NT2/D1 (cell line): ENCODE results near the gene UNC5C.

Source experiments
- DNase-seq: peaks from one replicate; pipeline ENCODE4 v3.0.0-alpha.2; 2011; ENCODE audit warnings: low read depth, low spot score
- H3K27me3 ChIP-seq: 2 replicates; pipeline ENCODE4 v1.6.0; 2011; ENCODE audit warnings: mild to moderate bottlenecking; ENCODE audit not compliant: insufficient read length, insufficient read depth
- H3K36me3 ChIP-seq: 2 replicates; pipeline ENCODE4 v1.6.1; 2011; ENCODE audit warnings: mild to moderate bottlenecking, low read length, mixed read lengths; ENCODE audit not compliant: insufficient read depth, insufficient read length
- H3K4me1 ChIP-seq: 2 replicates; pipeline ENCODE4 v1.5.1; 2011; ENCODE audit not compliant: insufficient read depth, insufficient read length
- H3K4me3 ChIP-seq: 2 replicates; pipeline ENCODE4 v1.5.1; 2011; ENCODE audit warnings: low read depth; ENCODE audit not compliant: insufficient read length
- H3K9ac ChIP-seq: 2 replicates; pipeline ENCODE4 v1.6.0; 2011; ENCODE audit warnings: low read depth; ENCODE audit not compliant: insufficient read length
- H3K9me3 ChIP-seq: 2 replicates; pipeline ENCODE4 v1.5.1; 2011; ENCODE audit warnings: mild to moderate bottlenecking, low read length; ENCODE audit not compliant: insufficient read depth
- SUZ12 ChIP-seq: IDR thresholded peaks from 2 replicates; pipeline ENCODE4 v1.6.1; 2011; ENCODE audit not compliant: insufficient read length, insufficient read depth; ENCODE audit errors: extremely low read depth
- YY1 ChIP-seq: IDR thresholded peaks from 2 replicates; pipeline ENCODE4 v1.6.1; 2011; ENCODE audit not compliant: insufficient read length, insufficient read depth
- ZNF274 ChIP-seq: IDR thresholded peaks from 2 replicates; pipeline ENCODE4 v1.6.1; 2011; ENCODE audit warnings: mild to moderate bottlenecking, low read depth, low read length

The UNC5C gene

GRCh38 chr4:95545546-95545945 is 3.2 kb downstream of the UNC5C start:
- DNase-seq: no peak
- Histone ChIP-seq H3K4me3 (no peak overlapping the region), H3K27me3 (peaks cover 47% of the 10 kb centered on the region), H3K4me1 (no peaks in the 10 kb centered on the region), H3K9me3 (no peaks in the 10 kb centered on the region), H3K36me3 (no peaks in the 10 kb centered on the region), H3K9ac (no peak overlapping the region)
- TF ChIP-seq YY1 (no peak), ZNF274 (no peak), SUZ12 (no peak)

- no peak overlapping the region for H3K4me3 ChIP-seq
- H3K27me3 ChIP-seq: peaks cover 36% of the 10 kb centered on the region
- no peak overlapping the region for H3K9ac ChIP-seq
- no peaks in the 10 kb centered on the region for H3K9me3 ChIP-seq
- TF ChIP-seq YY1: no peak
- TF ChIP-seq ZNF274: no peak
- TF ChIP-seq SUZ12: no peak
- no peak for DNase-seq
- no peaks in the 10 kb centered on the region for H3K4me1 ChIP-seq
- H3K36me3 ChIP-seq: no peaks in the 10 kb centered on the region
These were observed 4.4 kb downstream of the UNC5C start for GRCh38 chr4:95544113-95545103.

- peaks cover 17% of the 10 kb centered on the region for H3K27me3 ChIP-seq
- DNase-seq: no peak
- TF ChIP-seq SUZ12 (no peak), YY1 (no peak), ZNF274 (no peak)
These were observed 6.7 kb downstream of the UNC5C start for GRCh38 chr4:95541889-95542607.

DNA sequence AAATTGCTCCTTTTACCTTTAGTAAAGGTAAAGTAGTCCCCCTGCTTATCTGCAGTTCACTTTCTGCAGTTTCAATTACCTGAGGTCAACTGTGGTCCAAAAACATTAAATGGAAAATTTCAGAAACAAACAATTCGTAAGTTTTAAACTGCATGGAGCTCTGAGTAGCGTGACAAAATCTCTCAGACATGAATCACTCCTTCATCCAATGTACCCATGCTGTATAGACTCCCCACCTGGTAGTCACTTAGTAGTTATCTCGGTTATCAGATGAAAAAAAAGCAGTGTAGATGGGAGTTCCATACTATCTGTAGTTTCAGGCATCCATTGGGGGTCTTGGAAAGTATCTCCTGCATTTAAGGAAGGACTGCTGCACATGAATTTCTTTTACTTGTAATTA is 7.7 kb downstream of the UNC5C start:
- Histone ChIP-seq H3K4me3 (no peak overlapping the region), H3K27me3 (peaks cover 7% of the 10 kb centered on the region), H3K9ac (no peak overlapping the region), H3K4me1 (no peaks in the 10 kb centered on the region), H3K9me3 (no peaks in the 10 kb centered on the region), H3K36me3 (no peaks in the 10 kb centered on the region)
- TF ChIP-seq YY1 (no peak), SUZ12 (no peak), ZNF274 (no peak)
- no peak for DNase-seq

More at GRCh38 chr4:95541889-95542607, 6.7 kb downstream of the UNC5C start:
- Histone ChIP-seq H3K4me3 (no peak overlapping the region), H3K36me3 (no peaks in the 10 kb centered on the region), H3K4me1 (no peaks in the 10 kb centered on the region), H3K9me3 (no peaks in the 10 kb centered on the region), H3K9ac (no peak overlapping the region)

DNA sequence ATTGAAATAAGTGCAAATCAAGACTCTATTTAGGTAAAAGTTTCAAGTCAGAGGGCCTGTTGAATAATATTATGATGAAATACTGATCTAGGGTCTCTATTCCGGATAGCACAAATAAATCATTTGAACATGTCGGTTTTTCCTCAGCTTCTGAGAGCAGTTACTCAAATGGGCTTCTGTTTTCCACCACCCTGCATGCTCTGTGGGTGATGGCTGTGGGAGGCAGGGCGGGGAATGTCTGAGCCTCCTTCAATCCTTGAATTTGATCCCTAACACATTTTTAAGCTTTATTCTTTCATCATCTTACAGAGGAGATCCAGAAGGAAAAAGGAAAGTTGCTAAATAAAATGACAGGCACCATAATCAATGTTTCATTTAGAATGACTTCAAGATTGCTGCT is 8.5 kb downstream of the UNC5C start:
- no peak for DNase-seq

DNA sequence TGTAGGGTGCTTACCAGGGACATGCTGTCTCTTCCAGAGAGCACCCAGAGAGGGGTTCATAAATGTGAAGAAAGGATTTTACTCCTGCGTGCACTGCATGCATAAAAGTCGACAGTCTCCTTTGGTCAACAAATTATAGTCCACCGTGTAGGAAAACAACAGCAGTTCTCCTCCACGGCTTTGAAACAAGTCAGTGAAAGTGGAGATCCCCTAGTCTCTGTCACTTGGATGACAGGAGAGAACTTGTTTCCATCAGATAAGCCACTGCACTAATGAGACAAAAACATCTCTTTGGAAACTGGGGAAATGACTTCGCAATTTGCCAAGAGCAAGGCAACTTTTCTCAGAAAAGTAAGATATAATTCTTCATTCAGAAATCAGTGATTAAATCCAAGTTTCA is 9.7 kb downstream of the UNC5C start:
- DNase-seq: no peak
- Histone ChIP-seq H3K9me3 (no peaks in the 10 kb centered on the region), H3K4me1 (no peaks in the 10 kb centered on the region), H3K4me3 (no peak overlapping the region), H3K9ac (no peak overlapping the region), H3K36me3 (no peaks in the 10 kb centered on the region), H3K27me3 (no peaks in the 10 kb centered on the region)
- TF ChIP-seq YY1 (no peak), ZNF274 (no peak), SUZ12 (no peak)

More for the DNA sequence above, 8.5 kb downstream of the UNC5C start:
- TF ChIP-seq SUZ12 (no peak), ZNF274 (no peak), YY1 (no peak)
- no peaks in the 10 kb centered on the region for H3K9me3 ChIP-seq
- H3K27me3 ChIP-seq: no peaks in the 10 kb centered on the region
- H3K9ac ChIP-seq: no peak overlapping the region
- no peak overlapping the region for H3K4me3 ChIP-seq
- no peaks in the 10 kb centered on the region for H3K4me1 ChIP-seq
- H3K36me3 ChIP-seq: no peaks in the 10 kb centered on the region

- no peak for TF ChIP-seq YY1
- TF ChIP-seq SUZ12: no peak
- TF ChIP-seq ZNF274: no peak
- Histone ChIP-seq H3K36me3 (no peaks in the 10 kb centered on the region), H3K4me1 (no peaks in the 10 kb centered on the region), H3K27me3 (no peaks in the 10 kb centered on the region), H3K9me3 (no peaks in the 10 kb centered on the region), H3K9ac (no peak overlapping the region), H3K4me3 (no peak overlapping the region)
- DNase-seq: no peak
These were observed 10.8 kb downstream of the UNC5C start for GRCh38 chr4:95537863-95538488.
